ENCODE measurements around the gene C1GALT1.

Gene C1GALT1

DNA sequence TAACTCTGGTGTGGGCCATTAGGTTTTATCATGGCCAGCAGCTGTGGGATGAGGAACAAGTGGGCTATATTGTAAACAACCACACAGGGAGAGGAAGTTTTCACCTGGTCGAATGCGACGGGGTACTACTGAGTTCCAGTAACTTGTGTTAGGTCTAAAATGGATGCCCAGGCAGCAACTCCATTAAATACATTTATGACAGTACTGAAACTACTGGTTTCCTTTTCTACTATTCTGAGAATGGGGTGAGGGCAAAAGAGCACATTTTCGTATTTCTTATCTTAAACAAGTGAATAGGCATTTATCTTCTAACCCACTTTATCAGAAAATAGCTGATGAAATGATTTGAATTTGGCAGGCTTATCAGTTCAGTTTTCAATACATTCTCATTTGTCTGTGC is 109.7 kb downstream of the C1GALT1 start:
- DNase-seq, result no peak

DNA sequence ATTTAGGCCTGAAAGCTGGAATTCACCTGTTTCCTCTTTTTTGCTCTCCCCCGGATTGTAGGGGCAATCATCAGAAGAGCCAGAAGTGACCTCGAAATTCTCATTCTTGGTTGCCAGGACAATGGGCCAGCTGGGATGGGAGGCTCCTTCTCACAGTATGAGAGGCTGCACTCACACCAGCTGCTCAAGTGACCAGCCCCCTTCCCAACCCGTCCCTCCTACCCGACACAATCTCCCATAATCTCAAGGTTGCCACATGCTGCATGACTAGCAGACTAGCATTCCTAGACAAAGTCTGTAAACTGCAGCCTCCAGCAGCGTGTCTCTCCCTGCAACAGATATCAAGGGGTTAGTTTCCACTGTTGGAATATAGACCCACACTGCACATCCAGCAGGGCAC is 110.3 kb downstream of the C1GALT1 start:
- DNase-seq, result no peak

DNA sequence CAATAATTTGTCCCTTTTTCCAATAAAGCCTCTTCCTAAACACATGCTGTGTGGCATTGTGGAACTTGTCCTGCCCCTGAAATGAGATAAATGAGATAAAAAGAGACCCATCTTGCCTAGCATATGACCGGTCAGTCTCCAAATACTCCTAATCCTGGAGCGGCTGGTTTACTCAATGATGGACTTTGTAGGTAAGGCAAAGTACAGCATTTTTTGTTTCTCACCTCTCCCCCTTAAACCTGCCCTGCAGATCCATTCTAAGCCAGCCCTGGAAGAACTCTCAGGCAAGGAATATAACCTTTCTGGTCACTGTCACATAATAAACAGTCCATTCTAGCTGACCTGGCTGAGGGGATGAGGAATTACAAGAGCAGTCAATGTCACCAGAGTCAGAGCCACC is 110.7 kb downstream of the C1GALT1 start:
- DNase-seq, result no peak

DNA sequence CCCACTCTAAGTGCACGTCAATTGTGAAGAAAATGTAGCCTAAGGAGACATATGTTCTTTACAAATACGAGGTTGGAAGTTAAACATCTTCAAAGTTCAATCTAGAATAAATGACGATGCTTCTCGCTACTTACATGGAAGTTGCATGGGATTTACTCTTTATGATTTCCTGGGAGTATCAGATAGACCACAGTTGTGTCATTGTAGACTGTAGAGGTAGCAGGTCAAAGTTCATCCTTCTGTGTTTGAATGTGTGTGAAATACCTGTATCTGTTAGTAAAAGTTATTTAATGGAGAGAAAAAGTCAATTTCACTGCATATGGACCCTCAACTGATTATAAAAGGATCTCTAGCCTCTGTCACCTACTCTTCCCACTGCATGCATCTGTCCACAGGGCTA is 112.6 kb downstream of the C1GALT1 start:
- DNase-seq, result no peak
